Activated CD4-positive, alpha-beta T cell treated with anti-CD3 and anti-CD28 coated beads, Interleukin-2, amount 10 ng/mL, durations not matched to agents 7 days and 5 days (primary cell): ENCODE measurements around the gene EME1. TPM values are rescaled to one million over a fixed set of nuclear protein-coding genes. Genes with fewer than 3 reads are reported as not detected.
"Not testable (repeated sequence)": the region's sequence is repeated elsewhere in the genome, so short reads cannot be mapped to it uniquely, and the experiment has no call there.

Experiments
- CTCF ChIA-PET: fragments of 350-600 bp; sonication (Branson Sonifier 250); formaldehyde crosslinking; loops from one replicate; lab custom pipeline; 2021; ENCODE audit warnings: antibody characterized with exemption; lab: Charles Lee
- POLR2A ChIA-PET: fragments of 350-600 bp; sonication (Branson Sonifier 250); formaldehyde crosslinking; loops from one replicate; lab custom pipeline; 2021; ENCODE audit warnings: antibody characterized with exemption; lab: Charles Lee
- DNase-seq: peaks from one replicate; pipeline ENCODE4 v3.0.0-alpha.2; 2020
- H3K27ac Mint-ChIP-seq: one replicate; pipeline ENCODE4 v1.8.0; 2021; ENCODE audit warnings: mild to moderate bottlenecking, moderate library complexity, mixed read lengths
- H3K27me3 Mint-ChIP-seq: one replicate; pipeline ENCODE4 v1.8.0; 2021; ENCODE audit warnings: mixed read lengths
- H3K36me3 Mint-ChIP-seq: one replicate; pipeline ENCODE4 v1.8.0; 2021; ENCODE audit warnings: low read depth, mixed read lengths
- H3K4me1 Mint-ChIP-seq: one replicate; pipeline ENCODE4 v1.8.0; 2021; ENCODE audit warnings: mixed read lengths
- H3K4me3 Mint-ChIP-seq: one replicate; pipeline ENCODE4 v1.8.0; 2021; ENCODE audit warnings: mild to moderate bottlenecking, moderate library complexity, mixed read lengths
- H3K9me3 Mint-ChIP-seq: one replicate; pipeline ENCODE4 v1.8.0; 2021; ENCODE audit warnings: mixed read lengths
- total RNA-seq, 2 experiments: library from RNA; stranded (reverse); gene quantifications; one replicate each; pipeline ENCODE4 v1.2.3, GENCODE V29; 2021

Gene EME1
- total RNA-seq, 2 experiments from 2014 or later: 19.9 to 21.8 TPM

GRCh38 chr17:50412188-50412732 is 39.2 kb downstream of the EME1 start:
- H3K4me3 Mint-ChIP-seq: no peak overlapping the region
- H3K4me1 Mint-ChIP-seq: no peaks in the 10 kb centered on the region
- ChIA-PET POLR2A (no interaction called here), CTCF (interaction anchor here (1.4 to 1.9 kb wide), 2 partner anchors 14 to 16 kb away, joined by 3 to 10 read pairs; partner anchors contain the start of gene LRRC59)
- H3K36me3 Mint-ChIP-seq: no peaks in the 10 kb centered on the region
- peaks cover 14% of the 10 kb centered on the region for H3K27me3 Mint-ChIP-seq
- no peak overlapping the region for H3K27ac Mint-ChIP-seq
- H3K9me3 Mint-ChIP-seq: no peaks in the 10 kb centered on the region
- no peak for DNase-seq

- peaks cover 4% of the 10 kb centered on the region for H3K36me3 Mint-ChIP-seq
- ChIA-PET CTCF (interaction anchor here (1.4 kb wide), 1 partner anchor 17 kb away, joined by 4 read pairs; the partner anchor contains the start of gene LRRC59), POLR2A (no interaction called here)
- H3K9me3 Mint-ChIP-seq: peaks cover 7% of the 10 kb centered on the region
- H3K4me3 Mint-ChIP-seq: no peak overlapping the region
- no peak for DNase-seq
- H3K27ac Mint-ChIP-seq: no peak overlapping the region
- peaks cover 19% of the 10 kb centered on the region for H3K27me3 Mint-ChIP-seq
- peaks cover 3% of the 10 kb centered on the region for H3K4me1 Mint-ChIP-seq
These were observed 41.8 kb downstream of the EME1 start for GRCh38 chr17:50414808-50415207.

- CTCF ChIA-PET: interaction anchor here (4.2 kb wide), 1 partner anchor 22 kb away, joined by 21 read pairs; the partner anchor contains the start of gene LRRC59
- H3K9me3 Mint-ChIP-seq, POLR2A ChIA-PET, H3K27me3 Mint-ChIP-seq, H3K36me3 Mint-ChIP-seq, H3K4me3 Mint-ChIP-seq, H3K27ac Mint-ChIP-seq, DNase-seq: not testable (repeated sequence)
- peaks cover 21% of the 10 kb centered on the region for H3K4me1 Mint-ChIP-seq
These were observed 46.5 kb downstream of the EME1 start for GRCh38 chr17:50419577-50419976.

GRCh38 chr17:50420419-50421112 is 47.5 kb downstream of the EME1 start:
- Mint-ChIP-seq H3K4me3 (peak overlapping the region; percentile 62), H3K4me1 (peaks cover 28% of the 10 kb centered on the region), H3K27ac (peak overlapping the region; percentile 94), H3K9me3 (peaks cover 7% of the 10 kb centered on the region), H3K36me3 (peaks cover 4% of the 10 kb centered on the region), H3K27me3 (peaks cover 7% of the 10 kb centered on the region)
- POLR2A ChIA-PET: interaction anchor here (0.6 kb wide), 2 partner anchors 328 to 446 kb away, joined by 3 read pairs; partner anchors contain the start of gene TOB1
- DNase-seq: no peak
- CTCF ChIA-PET: interaction anchor here (0.6 to 4.2 kb wide), 2 partner anchors 23 to 220 kb away, joined by 3 to 21 read pairs; partner anchors contain the start of gene LRRC59

GRCh38 chr17:50421308-50422051 is 48.5 kb downstream of the EME1 start:
- peak overlapping the region; percentile 94 for H3K27ac Mint-ChIP-seq
- POLR2A ChIA-PET: no interaction called here
- H3K4me1 Mint-ChIP-seq: peaks cover 30% of the 10 kb centered on the region
- DNase-seq: peak; percentile 11
- H3K4me3 Mint-ChIP-seq: peak overlapping the region; percentile 62
- peaks cover 7% of the 10 kb centered on the region for H3K9me3 Mint-ChIP-seq
- peaks cover 7% of the 10 kb centered on the region for H3K27me3 Mint-ChIP-seq
- H3K36me3 Mint-ChIP-seq: peaks cover 4% of the 10 kb centered on the region
- CTCF ChIA-PET: interaction anchor here (0.6 to 4.2 kb wide), 5 partner anchors 24 to 309 kb away, joined by 3 to 21 read pairs (median 3); partner anchors contain the start of gene LRRC59

GRCh38 chr17:50422738-50423137 is 49.7 kb downstream of the EME1 start:
- POLR2A ChIA-PET: no interaction called here
- no peak for DNase-seq
- peaks cover 7% of the 10 kb centered on the region for H3K9me3 Mint-ChIP-seq
- CTCF ChIA-PET: interaction anchor here (4.2 kb wide), 1 partner anchor 25 kb away, joined by 21 read pairs; the partner anchor contains the start of gene LRRC59
- H3K27me3 Mint-ChIP-seq: peaks cover 5% of the 10 kb centered on the region
- peaks cover 40% of the 10 kb centered on the region for H3K4me1 Mint-ChIP-seq
- H3K36me3 Mint-ChIP-seq: peaks cover 4% of the 10 kb centered on the region
- H3K27ac Mint-ChIP-seq: peak overlapping the region; percentile 31
- H3K4me3 Mint-ChIP-seq: no peak overlapping the region

- no peak overlapping the region for H3K4me3 Mint-ChIP-seq
- peaks cover 7% of the 10 kb centered on the region for H3K9me3 Mint-ChIP-seq
- H3K36me3 Mint-ChIP-seq: peaks cover 4% of the 10 kb centered on the region
- POLR2A ChIA-PET: no interaction called here
- CTCF ChIA-PET: no interaction called here
- peaks cover 3% of the 10 kb centered on the region for H3K27me3 Mint-ChIP-seq
- H3K4me1 Mint-ChIP-seq: peaks cover 43% of the 10 kb centered on the region
- DNase-seq: no peak
- H3K27ac Mint-ChIP-seq: no peak overlapping the region
These were observed 50.6 kb downstream of the EME1 start for GRCh38 chr17:50423553-50424159.

- peaks cover 40% of the 10 kb centered on the region for H3K4me1 Mint-ChIP-seq
- H3K27me3 Mint-ChIP-seq: no peaks in the 10 kb centered on the region
- CTCF ChIA-PET: interaction anchor here (1.2 to 1.8 kb wide), 3 partner anchors 19 to 34 kb away, joined by 3 to 5 read pairs (median 5); partner anchors contain the start of gene LRRC59
- H3K9me3 Mint-ChIP-seq: peaks cover 1% of the 10 kb centered on the region
- H3K27ac Mint-ChIP-seq: peak overlapping the region; percentile 38
- POLR2A ChIA-PET: no interaction called here
- no peaks in the 10 kb centered on the region for H3K36me3 Mint-ChIP-seq
- no peak for DNase-seq
- no peak overlapping the region for H3K4me3 Mint-ChIP-seq
These were observed 51.4 kb downstream of the EME1 start for GRCh38 chr17:50424246-50424995.

GRCh38 chr17:50424996-50425681 is 52.1 kb downstream of the EME1 start:
- no peak for DNase-seq
- H3K4me3 Mint-ChIP-seq: peak overlapping the region; percentile 81
- no peaks in the 10 kb centered on the region for H3K9me3 Mint-ChIP-seq
- H3K27me3 Mint-ChIP-seq: no peaks in the 10 kb centered on the region
- ChIA-PET CTCF (interaction anchor here (1.2 to 1.8 kb wide), 3 partner anchors 18 to 34 kb away, joined by 3 to 5 read pairs (median 5); partner anchors contain the start of gene LRRC59), POLR2A (no interaction called here)
- H3K27ac Mint-ChIP-seq: peak overlapping the region; percentile 87
- no peaks in the 10 kb centered on the region for H3K36me3 Mint-ChIP-seq
- H3K4me1 Mint-ChIP-seq: peaks cover 37% of the 10 kb centered on the region

- Mint-ChIP-seq H3K9me3 (no peaks in the 10 kb centered on the region), H3K4me3 (peak within 1 kb of the TSS; percentile 81), H3K36me3 (no peaks in the 10 kb centered on the region), H3K27me3 (no peaks in the 10 kb centered on the region), H3K27ac (peak within 1 kb of the TSS; percentile 87), H3K4me1 (peaks cover 33% of the 10 kb centered on the region)
- ChIA-PET POLR2A (interaction anchor here (0.6 kb wide), 1 partner anchor 29 kb away, joined by 3 read pairs; the partner anchor contains the start of gene LRRC59), CTCF (interaction anchor here (1.2 to 2.4 kb wide), 6 partner anchors 10 to 35 kb away, joined by 3 to 15 read pairs (median 5); partner anchors contain the start of gene LRRC59)
- peak; percentile 77 for DNase-seq
These were observed 52.8 kb downstream of the EME1 start, which contains the start of gene ACSF2 for GRCh38 chr17:50425682-50426471. Gene ACSF2 (plus strand): TSS chr17:50426218. CDS start chr17:50426262, 44 bp downstream.
